Activated T-cell treated with anti-CD3 and anti-CD28 coated beads, Interleukin-2, amount 50 U/mL, for 24 hours (primary cell): ENCODE results near the gene CYP2R1.

Experiments used
- DNase-seq: peaks from one replicate; pipeline ENCODE4 v3.0.0-alpha.2; 2020
- H3K27ac Mint-ChIP-seq: 2 replicates; pipeline ENCODE4 v1.8.0; 2020; ENCODE audit warnings: mild to moderate bottlenecking, mixed read lengths
- H3K27me3 Mint-ChIP-seq: 2 replicates; pipeline ENCODE4 v1.8.0; 2020; ENCODE audit warnings: mixed read lengths
- H3K36me3 Mint-ChIP-seq: 2 replicates; pipeline ENCODE4 v1.8.0; 2020; ENCODE audit warnings: low read depth, mixed read lengths
- H3K4me1 Mint-ChIP-seq: 2 replicates; pipeline ENCODE4 v1.8.0; 2020; ENCODE audit warnings: low read depth, mixed read lengths
- H3K4me3 Mint-ChIP-seq: 2 replicates; pipeline ENCODE4 v1.8.0; 2020; ENCODE audit warnings: mild to moderate bottlenecking, moderate library complexity, mixed read lengths
- H3K9me3 Mint-ChIP-seq: 2 replicates; pipeline ENCODE4 v1.8.0; 2020; ENCODE audit warnings: mixed read lengths

CYP2R1 gene

DNA sequence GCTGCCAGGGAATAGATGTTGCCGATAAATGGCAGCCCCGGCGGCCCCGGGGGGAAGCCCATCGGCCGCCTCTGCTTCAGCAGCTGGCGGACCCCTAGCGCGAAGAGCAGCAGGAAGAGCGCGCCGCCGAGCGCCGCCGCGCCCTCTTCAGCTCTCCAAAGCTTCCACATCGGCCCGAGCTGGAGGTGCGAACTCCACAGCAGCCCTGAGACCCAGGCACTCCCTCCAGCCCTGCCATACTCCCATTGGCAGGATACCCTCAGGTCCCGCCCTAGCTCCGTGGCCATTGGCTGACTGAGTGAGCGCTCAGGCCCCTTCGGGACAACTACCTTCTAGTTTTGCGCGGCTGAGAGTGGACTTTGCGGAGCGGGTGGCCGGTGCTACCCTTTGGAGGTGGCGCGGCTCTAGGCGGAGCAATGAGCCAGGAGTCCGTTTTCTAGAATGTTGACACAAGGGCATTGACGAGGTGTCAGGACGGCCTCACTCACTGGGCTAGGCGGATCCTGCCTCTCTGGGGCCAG lies at the start of gene CYP2R1:
Gene CYP2R1 (minus strand): TSS at position 196 of the 521 bp plus-strand sequence. CDS start 26 bp downstream, at position 170.
- H3K27me3 Mint-ChIP-seq, result no peaks in the 10 kb centered on the region
- DNase-seq, result peak; percentile 90
- peak within 1 kb of the TSS; percentile 98 for H3K27ac Mint-ChIP-seq
- peaks cover 3% of the 10 kb centered on the region for H3K9me3 Mint-ChIP-seq
- peak within 1 kb of the TSS; percentile 83 for H3K4me3 Mint-ChIP-seq
- peaks cover 9% of the 10 kb centered on the region for H3K36me3 Mint-ChIP-seq
- peaks cover 65% of the 10 kb centered on the region for H3K4me1 Mint-ChIP-seq

DNA sequence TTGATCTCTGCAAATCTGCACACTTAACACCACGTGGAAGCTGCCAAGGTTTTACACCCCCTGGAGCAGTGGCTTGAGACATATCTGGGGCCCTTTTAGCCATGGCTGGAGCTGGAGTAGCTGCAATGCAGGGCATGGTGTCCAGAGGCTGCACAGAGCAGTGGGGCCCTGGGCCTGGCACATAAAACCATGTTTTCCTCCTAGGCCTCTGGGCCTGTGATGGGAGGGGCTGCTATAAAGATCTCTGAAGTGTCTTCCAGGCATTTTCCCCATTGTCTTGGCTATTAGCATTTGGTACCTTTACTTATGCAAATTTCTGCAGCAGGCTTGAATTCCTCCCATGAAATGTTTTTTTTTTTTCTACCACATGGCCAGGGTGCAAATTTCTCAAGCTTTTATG lies 46.9 kb upstream of the CYP2R1 start:
- no peak overlapping the region for H3K4me3 Mint-ChIP-seq
- DNase-seq, result no peak
- no peaks in the 10 kb centered on the region for H3K4me1 Mint-ChIP-seq
- H3K27ac Mint-ChIP-seq, result no peak overlapping the region
- H3K36me3 Mint-ChIP-seq, result peaks cover 3% of the 10 kb centered on the region
- no peaks in the 10 kb centered on the region for H3K27me3 Mint-ChIP-seq
- H3K9me3 Mint-ChIP-seq, result no peaks in the 10 kb centered on the region

DNA sequence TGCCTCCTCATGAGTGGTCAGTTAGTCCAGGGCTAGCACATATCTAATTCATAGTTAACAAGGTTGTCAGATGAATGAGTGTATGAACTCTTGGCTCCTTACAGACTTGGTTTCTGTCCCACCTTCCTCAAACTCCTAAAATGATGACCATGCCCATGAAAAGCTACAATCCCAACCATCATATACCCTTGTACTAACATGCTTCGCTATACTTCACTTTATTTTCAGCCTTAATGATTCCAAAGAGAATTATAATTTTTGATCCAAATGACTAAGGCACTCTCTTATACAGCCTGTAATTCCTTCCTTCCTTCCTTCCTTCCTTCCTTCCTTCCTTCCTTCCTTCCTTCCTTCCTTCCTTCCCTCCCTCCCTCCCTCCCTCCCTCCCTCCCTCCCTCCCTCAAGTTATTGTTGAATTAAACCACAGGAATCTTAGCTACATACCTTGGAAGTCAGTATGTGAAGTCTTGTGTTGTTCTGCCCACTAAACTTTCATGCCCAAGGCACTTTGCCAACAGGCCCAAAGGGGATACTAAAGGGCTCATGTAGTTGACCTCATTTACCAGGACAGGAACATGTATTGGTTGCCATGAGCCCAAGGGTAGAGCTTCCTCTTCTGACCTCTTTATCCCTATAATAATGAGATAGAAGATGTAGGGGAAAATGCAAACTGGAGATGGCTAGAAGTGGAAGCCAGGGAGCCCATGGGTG lies 42.8 kb upstream of the CYP2R1 start:
- Mint-ChIP-seq H3K36me3 (peaks cover 3% of the 10 kb centered on the region), H3K27me3 (no peaks in the 10 kb centered on the region), H3K4me1 (no peaks in the 10 kb centered on the region), H3K27ac (no peak overlapping the region), H3K4me3 (no peak overlapping the region), H3K9me3 (no peaks in the 10 kb centered on the region)
- no peak for DNase-seq

- H3K27ac Mint-ChIP-seq, result no peak overlapping the region
- H3K4me1 Mint-ChIP-seq, result no peaks in the 10 kb centered on the region
- H3K4me3 Mint-ChIP-seq, result no peak overlapping the region
- H3K27me3 Mint-ChIP-seq, result no peaks in the 10 kb centered on the region
- no peak for DNase-seq
- peaks cover 6% of the 10 kb centered on the region for H3K36me3 Mint-ChIP-seq
- H3K9me3 Mint-ChIP-seq, result peaks cover 7% of the 10 kb centered on the region
These were observed 40.4 kb upstream of the CYP2R1 start for GRCh38 chr11:14932447-14932846.

GRCh38 chr11:14930369-14930768 lies 38.3 kb upstream of the CYP2R1 start:
- peaks cover 6% of the 10 kb centered on the region for H3K36me3 Mint-ChIP-seq
- DNase-seq, result no peak
- no peaks in the 10 kb centered on the region for H3K27me3 Mint-ChIP-seq
- no peaks in the 10 kb centered on the region for H3K4me1 Mint-ChIP-seq
- no peak overlapping the region for H3K27ac Mint-ChIP-seq
- H3K9me3 Mint-ChIP-seq, result peaks cover 7% of the 10 kb centered on the region
- H3K4me3 Mint-ChIP-seq, result no peak overlapping the region

GRCh38 chr11:14927146-14927545 lies 35.1 kb upstream of the CYP2R1 start:
- H3K4me1 Mint-ChIP-seq, result no peaks in the 10 kb centered on the region
- H3K27me3 Mint-ChIP-seq, result no peaks in the 10 kb centered on the region
- peaks cover 6% of the 10 kb centered on the region for H3K36me3 Mint-ChIP-seq
- no peak overlapping the region for H3K27ac Mint-ChIP-seq
- peaks cover 7% of the 10 kb centered on the region for H3K9me3 Mint-ChIP-seq
- no peak for DNase-seq
- no peak overlapping the region for H3K4me3 Mint-ChIP-seq

GRCh38 chr11:14924318-14924717 lies 32.3 kb upstream of the CYP2R1 start:
- Mint-ChIP-seq H3K27me3 (no peaks in the 10 kb centered on the region), H3K27ac (no peak overlapping the region), H3K4me3 (no peak overlapping the region), H3K4me1 (no peaks in the 10 kb centered on the region), H3K9me3 (peaks cover 7% of the 10 kb centered on the region), H3K36me3 (peaks cover 6% of the 10 kb centered on the region)
- no peak for DNase-seq

DNA sequence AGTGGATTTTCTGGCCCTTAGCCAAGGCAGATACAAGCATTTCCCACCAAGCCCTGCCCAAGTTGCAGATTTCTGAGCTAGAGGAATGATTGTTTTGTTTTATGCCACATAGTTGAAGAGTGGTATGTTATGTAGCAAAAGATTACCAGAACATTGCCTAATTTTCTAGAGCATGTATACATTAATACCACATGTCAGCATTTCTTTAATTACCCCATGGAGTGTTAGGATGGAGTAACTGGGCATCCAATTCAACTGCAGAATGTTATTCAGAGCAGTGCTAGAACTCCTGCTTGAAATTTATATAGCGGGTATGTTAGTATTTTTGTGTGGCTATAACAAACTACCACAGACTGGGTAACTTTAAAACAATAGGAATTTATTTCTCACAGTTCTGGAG lies 24.4 kb upstream of the CYP2R1 start:
- no peak for DNase-seq
- H3K36me3 Mint-ChIP-seq, result peaks cover 8% of the 10 kb centered on the region
- H3K9me3 Mint-ChIP-seq, result no peaks in the 10 kb centered on the region
- H3K27ac Mint-ChIP-seq, result no peak overlapping the region
- no peaks in the 10 kb centered on the region for H3K4me1 Mint-ChIP-seq
- H3K4me3 Mint-ChIP-seq, result no peak overlapping the region
- no peaks in the 10 kb centered on the region for H3K27me3 Mint-ChIP-seq

DNA sequence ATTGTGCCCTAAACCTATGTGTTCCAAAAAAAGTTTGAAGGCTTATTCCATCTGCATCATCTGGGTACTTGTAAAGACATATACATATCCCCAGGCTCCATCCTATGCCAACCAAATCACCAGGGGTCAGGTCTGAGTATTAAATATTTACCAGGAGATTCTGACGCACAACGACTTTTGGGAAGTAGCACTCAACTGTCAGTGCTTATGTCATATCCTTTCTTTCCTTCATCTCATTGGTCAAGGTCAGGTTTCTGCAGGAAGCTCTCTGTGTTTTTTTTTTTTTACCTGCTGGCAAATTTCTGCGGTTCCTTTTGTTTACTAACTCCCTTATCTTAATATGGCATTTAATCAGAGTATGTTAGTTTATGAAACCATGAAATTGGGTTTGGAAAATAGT lies 22.5 kb upstream of the CYP2R1 start:
- no peaks in the 10 kb centered on the region for H3K4me1 Mint-ChIP-seq
- H3K9me3 Mint-ChIP-seq, result no peaks in the 10 kb centered on the region
- no peak for DNase-seq
- no peaks in the 10 kb centered on the region for H3K27me3 Mint-ChIP-seq
- no peak overlapping the region for H3K4me3 Mint-ChIP-seq
- no peak overlapping the region for H3K27ac Mint-ChIP-seq
- H3K36me3 Mint-ChIP-seq, result peaks cover 8% of the 10 kb centered on the region

DNA sequence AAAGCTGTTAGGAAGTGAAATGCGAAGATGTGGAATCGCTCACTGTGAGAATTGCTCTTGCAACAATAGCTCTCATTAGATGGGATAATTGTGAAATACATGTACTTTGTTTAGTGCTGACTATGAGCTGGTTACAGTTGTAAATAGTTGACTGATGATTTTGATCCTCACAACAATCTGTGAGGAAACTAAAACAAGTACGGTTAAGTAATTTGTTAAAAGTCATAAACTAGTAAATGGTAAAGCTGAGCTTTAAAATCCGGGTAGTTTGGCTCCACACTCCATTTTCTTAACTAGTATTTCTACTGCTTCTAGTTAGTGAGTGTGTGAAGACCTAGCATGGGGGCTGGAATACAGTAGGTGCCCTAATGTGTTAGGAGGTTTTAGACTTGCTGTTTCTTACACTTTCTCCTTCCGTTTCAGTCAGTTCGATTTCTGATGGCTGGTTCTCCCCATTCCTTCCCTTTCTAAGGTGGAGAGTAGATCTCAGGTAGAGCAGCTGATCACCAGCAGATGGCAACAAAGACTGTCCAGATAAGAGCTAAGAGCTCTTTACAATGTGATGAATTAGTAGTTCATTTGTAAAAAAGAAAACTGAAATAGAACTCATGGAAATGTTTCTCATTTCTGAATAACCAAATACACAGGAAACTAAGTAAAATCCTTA lies 16.3 kb upstream of the CYP2R1 start:
- no peak overlapping the region for H3K27ac Mint-ChIP-seq
- peaks cover 47% of the 10 kb centered on the region for H3K4me1 Mint-ChIP-seq
- no peak for DNase-seq

GRCh38 chr11:14907411-14908213 lies 15.6 kb upstream of the CYP2R1 start:
- H3K36me3 Mint-ChIP-seq, result no peaks in the 10 kb centered on the region
- no peak overlapping the region for H3K4me3 Mint-ChIP-seq
- DNase-seq, result peak; percentile 92
- H3K9me3 Mint-ChIP-seq, result no peaks in the 10 kb centered on the region
- H3K27me3 Mint-ChIP-seq, result no peaks in the 10 kb centered on the region
- no peak overlapping the region for H3K27ac Mint-ChIP-seq
- H3K4me1 Mint-ChIP-seq, result peaks cover 50% of the 10 kb centered on the region

More for the DNA sequence above, 16.3 kb upstream of the CYP2R1 start:
- no peaks in the 10 kb centered on the region for H3K36me3 Mint-ChIP-seq
- H3K9me3 Mint-ChIP-seq, result no peaks in the 10 kb centered on the region
- no peak overlapping the region for H3K4me3 Mint-ChIP-seq
- H3K27me3 Mint-ChIP-seq, result no peaks in the 10 kb centered on the region

GRCh38 chr11:14906993-14907392 lies 15.0 kb upstream of the CYP2R1 start:
- Mint-ChIP-seq H3K27me3 (no peaks in the 10 kb centered on the region), H3K4me1 (peaks cover 51% of the 10 kb centered on the region), H3K36me3 (no peaks in the 10 kb centered on the region), H3K9me3 (no peaks in the 10 kb centered on the region), H3K27ac (no peak overlapping the region), H3K4me3 (no peak overlapping the region)
- DNase-seq, result no peak

- Mint-ChIP-seq H3K9me3 (no peaks in the 10 kb centered on the region), H3K27ac (no peak overlapping the region), H3K27me3 (no peaks in the 10 kb centered on the region), H3K4me3 (no peak overlapping the region), H3K4me1 (peaks cover 51% of the 10 kb centered on the region), H3K36me3 (no peaks in the 10 kb centered on the region)
- peak; percentile 36 for DNase-seq
These were observed 14.5 kb upstream of the CYP2R1 start for GRCh38 chr11:14906578-14906977.

GRCh38 chr11:14905104-14906033 lies 13.3 kb upstream of the CYP2R1 start:
- Mint-ChIP-seq H3K27ac (peak overlapping the region; percentile 81), H3K27me3 (no peaks in the 10 kb centered on the region), H3K4me1 (peaks cover 51% of the 10 kb centered on the region), H3K36me3 (no peaks in the 10 kb centered on the region), H3K4me3 (peak overlapping the region; percentile 83), H3K9me3 (no peaks in the 10 kb centered on the region)
- DNase-seq, result peak; percentile 84
